K562 (cell line): ENCODE results near the gene THADA. TPM values are rescaled to one million over a fixed set of nuclear protein-coding genes. Genes with fewer than 3 reads are reported as not detected.

Experiments used
- CHCHD3 ChIP-seq: fragments of 250-450 bp; sonication (Bioruptor Pico); IDR thresholded peaks from 2 replicates; pipeline ENCODE4 v2.1.2; 2022; ENCODE audit warnings: mild to moderate bottlenecking
- EP300 ChIP-seq: IDR thresholded peaks from 2 replicates; pipeline ENCODE4 v1.6.1; 2012; ENCODE audit warnings: low read length, improper control_type of control experiment
- MCM5 ChIP-seq: fragments of 450-650 bp; IDR thresholded peaks from 2 replicates; pipeline ENCODE4 v1.6.1; 2016; ENCODE audit warnings: low read depth
- OTX1 ChIP-seq: fragments of 450-650 bp; formaldehyde crosslinking; IDR thresholded peaks from 2 replicates; pipeline ENCODE4 v1.4.0; 2022; ENCODE audit warnings: mild to moderate bottlenecking
- POU5F1 ChIP-seq: fragments of 150-350 bp; IDR thresholded peaks from 2 replicates; pipeline ENCODE4 v1.6.1; 2014; ENCODE audit warnings: borderline replicate concordance, low read length, low read depth, mild to moderate bottlenecking; ENCODE audit not compliant: partially characterized antibody
- RBBP5 ChIP-seq: fragments of 200-600 bp; sonication (generic); IDR thresholded peaks from 2 replicates; pipeline ENCODE4 v1.6.1; 2012; ENCODE audit warnings: borderline replicate concordance, mild to moderate bottlenecking, low read length, control low read depth, inconsistent platforms; ENCODE audit not compliant: insufficient read depth, poor library complexity, severe bottlenecking
- RBM15 ChIP-seq: fragments of 200-400 bp; formaldehyde crosslinking; IDR thresholded peaks from 2 replicates; pipeline ENCODE4 v1.6.1; 2018; ENCODE audit warnings: mild to moderate bottlenecking, low read length, moderate library complexity; ENCODE audit not compliant: insufficient read depth
- ZBTB11 ChIP-seq, 3 experiments: fragments of 200-800 bp in 1 of 3; fragments of 250-450 bp in 1 of 3; fragments of 450-650 bp in 1 of 3; sonication (Bioruptor Pico) in 1 of 3; sonication (Bioruptor generic) in 1 of 3; formaldehyde crosslinking in 1 of 3; IDR thresholded peaks; 2 replicates each; pipeline versions ENCODE4 v1.6.1 to v1.8.0; 2016 to 2022; ENCODE audit warnings: mild to moderate bottlenecking in 2 of 3, missing genetic modification characterization in 2 of 3, missing compliant biosample characterization in 1 of 3, moderate library complexity in 1 of 3
- ZFP36 ChIP-seq: fragments of 150-350 bp; IDR thresholded peaks from 2 replicates; pipeline ENCODE4 v1.6.1; 2018; ENCODE audit warnings: low read length, low read depth; ENCODE audit not compliant: partially characterized antibody
- ZNF143 ChIP-seq: sonication (generic); formaldehyde crosslinking; IDR thresholded peaks from 2 replicates; pipeline ENCODE4 v1.9.0; 2022; ENCODE audit warnings: mild to moderate bottlenecking, missing genetic modification reagents
- ZNF398 ChIP-seq: fragments of 250-450 bp; sonication (Bioruptor Pico); IDR thresholded peaks from 2 replicates; pipeline ENCODE4 v1.8.0; 2021; ENCODE audit warnings: moderate library complexity, mild to moderate bottlenecking, inconsistent platforms
- ZNF696 ChIP-seq: fragments of 250-450 bp; sonication (Bioruptor Pico); conservative IDR thresholded peaks from 2 replicates; pipeline ENCODE4 v1.4.0; 2020; ENCODE audit warnings: mild to moderate bottlenecking, moderate library complexity
- ZNF76 ChIP-seq: fragments of 250-450 bp; sonication (Bioruptor Pico); IDR thresholded peaks from 2 replicates; pipeline ENCODE4 v1.4.0; 2020; ENCODE audit warnings: mild to moderate bottlenecking, moderate library complexity, borderline replicate concordance
- polyA plus RNA-seq, 8 experiments: library from polyadenylated mRNA; depleted of rRNA in 4 of 8; stranded (reverse) in 5 of 8; unstranded in 3 of 8; fragments of >200 nt; fragmentation: Nextera tagmentation in 2 of 8; fragmentation: Illumina TruSeq in 1 of 8; extraction: Ambion mirVana in 2 of 8; extraction: Trizol in 1 of 8; gene quantifications; 2 replicates each; pipeline versions ENCODE4 v1.2.1 to v1.2.3, GENCODE V29; 2011 to 2014; ENCODE audit warnings: inconsistent platforms in 1 of 8, missing spikeins in 1 of 8
- total RNA-seq, 7 experiments: library from RNA; depleted of rRNA in 6 of 7; stranded (reverse); fragments of >200 nt in 6 of 7; fragmentation: Illumina TruSeq in 2 of 7; extraction: Trizol in 2 of 7; gene quantifications; 2 replicates each; pipeline versions ENCODE4 v1.2.1 to v1.2.3, GENCODE V29; 2011 to 2021; ENCODE audit warnings: low replicate concordance in 1 of 7
- TF ChIP-seq, protein P1 (sequence below): sonication (generic); formaldehyde crosslinking; IDR thresholded peaks from 2 replicates; pipeline ENCODE4 v1.8.1; 2023; ENCODE audit warnings: mild to moderate bottlenecking, missing genetic modification reagents

Gene THADA
- total and polyA plus RNA-seq, 9 of the 15 experiments (the other 6 are each of a cell fraction or from before 2014, with no cell fraction given): 17.8 to 34.7 (median 31.9) TPM

- TF ChIP-seq MCM5 (no peak), ZBTB11 (CRISPR knock-in tag; IDR thresholded peaks at IDR 0.05) (peak in 1 of 3 experiments; percentile 28; a peak in 1 of 6 replicates), ZNF398 (CRISPR knock-in tag) (no peak; the same call in 1 of the 2 replicates), CHCHD3 (no peak), RBM15 (no peak), ZNF76 (CRISPR knock-in tag) (no peak), ZNF143 (CRISPR knock-in tag) (no peak), RBBP5 (no peak), EP300 (peak; percentile 96), POU5F1 (no peak), ZNF696 (CRISPR knock-in tag) (no peak), OTX1 (CRISPR knock-in tag) (no peak), ZFP36 (peak; percentile 28)
- TF ChIP-seq, protein P1, sequence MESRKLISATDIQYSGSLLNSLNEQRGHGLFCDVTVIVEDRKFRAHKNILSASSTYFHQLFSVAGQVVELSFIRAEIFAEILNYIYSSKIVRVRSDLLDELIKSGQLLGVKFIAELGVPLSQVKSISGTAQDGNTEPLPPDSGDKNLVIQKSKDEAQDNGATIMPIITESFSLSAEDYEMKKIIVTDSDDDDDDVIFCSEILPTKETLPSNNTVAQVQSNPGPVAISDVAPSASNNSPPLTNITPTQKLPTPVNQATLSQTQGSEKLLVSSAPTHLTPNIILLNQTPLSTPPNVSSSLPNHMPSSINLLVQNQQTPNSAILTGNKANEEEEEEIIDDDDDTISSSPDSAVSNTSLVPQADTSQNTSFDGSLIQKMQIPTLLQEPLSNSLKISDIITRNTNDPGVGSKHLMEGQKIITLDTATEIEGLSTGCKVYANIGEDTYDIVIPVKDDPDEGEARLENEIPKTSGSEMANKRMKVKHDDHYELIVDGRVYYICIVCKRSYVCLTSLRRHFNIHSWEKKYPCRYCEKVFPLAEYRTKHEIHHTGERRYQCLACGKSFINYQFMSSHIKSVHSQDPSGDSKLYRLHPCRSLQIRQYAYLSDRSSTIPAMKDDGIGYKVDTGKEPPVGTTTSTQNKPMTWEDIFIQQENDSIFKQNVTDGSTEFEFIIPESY (CRISPR knock-in tag): no peak
These were observed 301.8 kb downstream of the THADA start (continued) for GRCh38 chr2:43293744-43294695.
